Esophagus muscularis mucosa (tissue), 4 donors: ENCODE measurements around the gene RIOK1. TPM values are rescaled to one million over a fixed set of nuclear protein-coding genes. Genes with fewer than 3 reads are reported as not detected.

Experiments
- DNase-seq: peaks from one replicate; pipeline ENCODE4 v3.0.0-alpha.2; 2017; ENCODE audit errors: extremely low spot score
- H3K27ac ChIP-seq, 4 donors: fragments of 200-600 bp; sonication (generic); replicated peaks in 1 of 4; 1 replicate in 3 of 4; 2 replicates in 1 of 4; pipeline ENCODE4 v1.5.1; 2016 to 2019; ENCODE audit warnings: mild to moderate bottlenecking in 1 of 4
- H3K27me3 ChIP-seq, 4 donors: fragments of 200-600 bp; sonication (generic); one replicate each; pipeline versions ENCODE4 v1.5.1 to v1.6.0; 2016 to 2019
- H3K36me3 ChIP-seq, 4 donors: fragments of 200-600 bp; sonication (generic); one replicate each; pipeline ENCODE4 v1.5.1; 2016 to 2019
- H3K4me1 ChIP-seq, 4 donors: fragments of 200-600 bp; sonication (generic); one replicate each; pipeline ENCODE4 v1.5.1; 2016 to 2019
- H3K4me3 ChIP-seq, 4 donors: fragments of 200-600 bp; sonication (generic); 1 replicate in 2 of 4; 2 replicates in 2 of 4; pipeline ENCODE4 v1.5.1; 2016 to 2019; ENCODE audit warnings: mild to moderate bottlenecking in 4 of 4, moderate library complexity in 1 of 4
- H3K9me3 ChIP-seq, 4 donors: fragments of 200-600 bp; sonication (generic); 1 replicate in 3 of 4; 2 replicates in 1 of 4; pipeline ENCODE4 v1.5.1; 2016 to 2019
- EP300 ChIP-seq: sonication (generic); formaldehyde crosslinking; IDR thresholded peaks from one replicate; pipeline ENCODE4 v1.6.1; 2017; ENCODE audit warnings: antibody characterized with exemption
- POLR2A ChIP-seq: fragments of 450-650 bp; IDR thresholded peaks from one replicate; pipeline ENCODE4 v1.6.1; 2017; ENCODE audit warnings: antibody characterized with exemption, moderate library complexity, mild to moderate bottlenecking, low read depth
- POLR2AphosphoS5 ChIP-seq, 2 donors: sonication (generic); formaldehyde crosslinking; IDR thresholded peaks; one replicate each; pipeline ENCODE4 v1.6.1; 2017; ENCODE audit warnings: antibody characterized with exemption in 2 of 2
- WGBS: methylation state at CpG from one replicate; pipeline ENCODE4 v1.1.5; 2018; 5-methylcytosine and 5-hydroxymethylcytosine counted together
- intact Hi-C: fragments of 100-400 bp; cut with DNase I; formaldehyde crosslinking; loops from one replicate; pipeline ENCODE4 v1.15.1; 2023
- total RNA-seq, 4 donors: library from RNA; depleted of rRNA; stranded (reverse); fragments of >200 nt; gene quantifications; one replicate each; pipeline versions ENCODE4 v1.1.0 to v1.2.1, GENCODE V29; 2016
- TF ChIP-seq, protein P1 (sequence below), 3 experiments: fragments of 200-600 bp in 2 of 3; fragments of 450-650 bp in 1 of 3; sonication (generic) in 2 of 3; IDR thresholded peaks; one replicate each; pipeline ENCODE4 v1.5.1; 2017 to 2019; ENCODE audit warnings: antibody characterized with exemption in 3 of 3, mild to moderate bottlenecking in 2 of 3, moderate library complexity in 1 of 3

RIOK1 gene
- total RNA-seq, 4 donors from 2014 or later: 14.1 to 20.2 (median 17.5) TPM

GRCh38 chr6:7417684-7418083 lies 28.1 kb downstream of the RIOK1 start:
- Histone ChIP-seq H3K36me3 (peaks cover 39 to 69% (median 56%) of the 10 kb centered on the region in 4 donors), H3K27me3 (no peaks in the 10 kb centered on the region), H3K27ac (no peak overlapping the region), H3K4me3 (no peak overlapping the region), H3K4me1 (no peaks in the 10 kb centered on the region), H3K9me3 (no peaks in the 10 kb centered on the region)
- intact Hi-C loops: no loop called here
- WGBS: 78% methylated on average over 2 of the region's 2 CpGs
- no peak for TF ChIP-seq EP300
- TF ChIP-seq, protein P1, sequence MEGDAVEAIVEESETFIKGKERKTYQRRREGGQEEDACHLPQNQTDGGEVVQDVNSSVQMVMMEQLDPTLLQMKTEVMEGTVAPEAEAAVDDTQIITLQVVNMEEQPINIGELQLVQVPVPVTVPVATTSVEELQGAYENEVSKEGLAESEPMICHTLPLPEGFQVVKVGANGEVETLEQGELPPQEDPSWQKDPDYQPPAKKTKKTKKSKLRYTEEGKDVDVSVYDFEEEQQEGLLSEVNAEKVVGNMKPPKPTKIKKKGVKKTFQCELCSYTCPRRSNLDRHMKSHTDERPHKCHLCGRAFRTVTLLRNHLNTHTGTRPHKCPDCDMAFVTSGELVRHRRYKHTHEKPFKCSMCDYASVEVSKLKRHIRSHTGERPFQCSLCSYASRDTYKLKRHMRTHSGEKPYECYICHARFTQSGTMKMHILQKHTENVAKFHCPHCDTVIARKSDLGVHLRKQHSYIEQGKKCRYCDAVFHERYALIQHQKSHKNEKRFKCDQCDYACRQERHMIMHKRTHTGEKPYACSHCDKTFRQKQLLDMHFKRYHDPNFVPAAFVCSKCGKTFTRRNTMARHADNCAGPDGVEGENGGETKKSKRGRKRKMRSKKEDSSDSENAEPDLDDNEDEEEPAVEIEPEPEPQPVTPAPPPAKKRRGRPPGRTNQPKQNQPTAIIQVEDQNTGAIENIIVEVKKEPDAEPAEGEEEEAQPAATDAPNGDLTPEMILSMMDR (IDR thresholded peaks at IDR 0.05): no peak
- no peak for TF ChIP-seq POLR2A
- TF ChIP-seq POLR2AphosphoS5 (IDR thresholded peaks at IDR 0.05): no peak
- no peak for DNase-seq

DNA sequence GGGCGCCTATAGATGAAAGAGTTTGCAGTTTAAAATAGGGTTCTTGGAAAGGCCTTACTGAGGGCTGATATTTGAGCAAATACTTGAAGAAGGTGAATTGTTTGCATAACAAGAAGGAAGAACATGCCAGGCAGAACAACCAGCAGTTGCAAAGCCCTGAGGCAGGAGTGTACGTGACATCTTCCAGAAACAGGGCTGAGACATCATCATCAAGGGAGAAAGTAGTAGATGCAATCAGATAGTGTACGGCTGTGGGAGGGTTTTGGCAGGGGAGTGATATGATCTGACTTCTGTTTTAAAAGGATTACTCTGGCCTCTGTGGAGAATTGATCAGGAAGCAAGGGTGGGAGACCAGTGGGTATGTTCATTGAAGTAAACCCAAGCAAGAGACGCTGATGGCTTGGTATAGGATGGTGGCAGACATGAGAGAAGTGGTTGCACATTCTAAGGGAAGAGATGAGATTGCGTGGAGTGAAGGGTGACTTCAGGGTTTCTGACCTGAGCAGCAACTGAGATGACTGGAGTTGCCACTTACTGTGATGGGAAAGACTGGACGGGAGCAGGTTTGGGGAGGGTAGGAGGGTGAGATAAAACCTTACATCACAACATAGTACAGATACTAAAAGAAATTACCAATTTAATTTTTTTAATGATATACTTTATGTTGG lies 28.8 kb downstream of the RIOK1 start:
- H3K4me3 ChIP-seq: no peak overlapping the region
- no peaks in the 10 kb centered on the region for H3K4me1 ChIP-seq
- intact Hi-C loops: no loop called here
- no peaks in the 10 kb centered on the region for H3K9me3 ChIP-seq
- H3K36me3 ChIP-seq: peaks cover 39 to 62% (median 53%) of the 10 kb centered on the region in 4 donors
- no peak for DNase-seq
- 78% methylated on average over 6 of the region's 6 CpGs for WGBS
- no peak overlapping the region for H3K27ac ChIP-seq
- H3K27me3 ChIP-seq: no peaks in the 10 kb centered on the region
- TF ChIP-seq EP300: no peak
- TF ChIP-seq POLR2AphosphoS5 (IDR thresholded peaks at IDR 0.05): no peak
- TF ChIP-seq POLR2A: no peak
- TF ChIP-seq, protein P1 (IDR thresholded peaks at IDR 0.05): no peak

DNA sequence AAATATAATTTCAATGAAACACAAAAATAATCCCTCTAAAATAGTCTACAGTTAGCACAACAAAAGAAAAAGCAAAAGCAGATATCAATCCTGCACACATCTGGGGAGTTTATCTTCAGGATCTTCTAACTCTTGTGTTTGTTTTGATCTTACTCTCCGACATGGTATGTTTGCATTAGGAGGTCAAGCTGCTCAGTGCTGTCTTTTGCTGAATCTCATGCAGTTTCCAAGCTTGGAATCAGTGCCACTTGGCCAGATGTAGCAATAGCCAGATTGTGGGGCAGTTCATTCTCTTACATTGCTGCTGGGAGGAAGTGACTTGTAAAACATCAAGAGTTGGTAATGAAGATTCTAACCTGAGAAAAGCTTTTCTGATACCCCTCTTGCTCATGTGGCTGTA lies 29.5 kb downstream of the RIOK1 start:
- H3K36me3 ChIP-seq: peaks cover 38 to 55% (median 46%) of the 10 kb centered on the region in 4 donors
- no peak overlapping the region for H3K4me3 ChIP-seq
- intact Hi-C loops: no loop called here
- WGBS: 65% methylated on average over 1 of the region's 1 CpG
- TF ChIP-seq POLR2A (no peak), EP300 (no peak), POLR2AphosphoS5 (IDR thresholded peaks at IDR 0.05) (no peak)
- TF ChIP-seq, protein P1 (IDR thresholded peaks at IDR 0.05): no peak
- H3K27me3 ChIP-seq: no peaks in the 10 kb centered on the region
- H3K27ac ChIP-seq: no peak overlapping the region
- H3K4me1 ChIP-seq: no peaks in the 10 kb centered on the region
- H3K9me3 ChIP-seq: no peaks in the 10 kb centered on the region
- DNase-seq: no peak

- no peak overlapping the region for H3K27ac ChIP-seq
- H3K36me3 ChIP-seq: peaks cover 18 to 35% (median 26%) of the 10 kb centered on the region in 4 donors
- WGBS: 93% methylated on average over 3 of the region's 3 CpGs
- H3K4me3 ChIP-seq: no peak overlapping the region
- H3K27me3 ChIP-seq: no peaks in the 10 kb centered on the region
- no peaks in the 10 kb centered on the region for H3K4me1 ChIP-seq
- no peaks in the 10 kb centered on the region for H3K9me3 ChIP-seq
- intact Hi-C loops: no loop called here
- no peak for DNase-seq
- no peak for TF ChIP-seq POLR2AphosphoS5 (IDR thresholded peaks at IDR 0.05)
- no peak for TF ChIP-seq EP300
- TF ChIP-seq, protein P1 (IDR thresholded peaks at IDR 0.05): no peak
- TF ChIP-seq POLR2A: no peak
These were observed 31.5 kb downstream of the RIOK1 start for GRCh38 chr6:7421066-7421465.

DNA sequence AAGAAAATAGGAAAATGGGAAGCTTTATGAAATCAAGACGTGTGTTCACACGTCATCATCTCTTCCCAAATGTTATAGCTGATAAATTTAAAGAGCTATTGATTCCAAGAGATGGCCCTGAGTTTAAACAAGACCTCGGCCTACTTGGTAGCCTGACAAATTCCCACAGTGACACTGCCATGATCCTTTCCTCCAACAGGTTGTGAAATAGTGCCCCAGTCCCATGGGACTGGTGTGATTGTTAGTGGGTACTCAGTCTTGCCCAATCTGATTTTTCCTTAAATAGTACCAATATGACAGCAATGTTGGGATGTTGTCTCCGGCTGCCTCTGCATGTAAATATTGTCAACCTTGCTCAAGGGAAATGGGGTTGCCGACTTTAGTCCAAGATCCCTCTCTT lies 34.5 kb downstream of the RIOK1 start:
- intact Hi-C loops: no loop called here
- no peak for DNase-seq
- WGBS: 89% methylated on average over 5 of the region's 5 CpGs
- Histone ChIP-seq H3K27ac (no peak overlapping the region), H3K27me3 (no peaks in the 10 kb centered on the region), H3K4me3 (no peak overlapping the region), H3K36me3 (peaks cover 0 to 9% (median 0%) of the 10 kb centered on the region in 4 donors), H3K4me1 (no peaks in the 10 kb centered on the region), H3K9me3 (no peaks in the 10 kb centered on the region)
- TF ChIP-seq POLR2AphosphoS5 (IDR thresholded peaks at IDR 0.05) (no peak), POLR2A (no peak), EP300 (no peak)
- TF ChIP-seq, protein P1 (IDR thresholded peaks at IDR 0.05): no peak
